KG1 (cell line): ENCODE measurements around the gene HDAC1.

Experiments used
- DNase-seq: peaks from one replicate; lab custom pipeline; 2025; lab: John Stamatoyannopoulos, UW

HDAC1 gene

GRCh38 chr1:32373996-32374592, 82.2 kb downstream of the HDAC1 start:
- no peak for DNase-seq

- no peak for DNase-seq
These were observed 84.3 kb downstream of the HDAC1 start for GRCh38 chr1:32376199-32376598.

- no peak for DNase-seq
These were observed 85.8 kb downstream of the HDAC1 start for GRCh38 chr1:32377541-32378220.

- no peak for DNase-seq
These were observed 88.2 kb downstream of the HDAC1 start for GRCh38 chr1:32380057-32380456.
